HG03097 (cell line): ENCODE results near the gene MARK3.

Experiments
- ATAC-seq: cut with Tn5 transposase; IDR thresholded peaks from one replicate; pipeline ENCODE4 v1.9.1; 2021; ENCODE audit not compliant: unreplicated experiment, low FRiP score

MARK3 gene

GRCh38 chr14:103362780-103363179, 22.4 kb upstream of the MARK3 start:
- ATAC-seq = no peak

GRCh38 chr14:103366741-103367140, 18.5 kb upstream of the MARK3 start:
- no peak for ATAC-seq

GRCh38 chr14:103367995-103368394, 17.2 kb upstream of the MARK3 start:
- ATAC-seq = no peak

- no peak for ATAC-seq
These were observed 15.1 kb upstream of the MARK3 start for GRCh38 chr14:103370087-103370486.

- ATAC-seq = no peak
These were observed 13.2 kb upstream of the MARK3 start for GRCh38 chr14:103372017-103372416.

GRCh38 chr14:103372552-103373304, 12.5 kb upstream of the MARK3 start:
- ATAC-seq = no peak

GRCh38 chr14:103374121-103374520, 11.1 kb upstream of the MARK3 start:
- ATAC-seq = no peak

GRCh38 chr14:103377522-103378037, 7.6 kb upstream of the MARK3 start:
- no peak for ATAC-seq

GRCh38 chr14:103378038-103378854, 7.0 kb upstream of the MARK3 start:
- no peak for ATAC-seq

- no peak for ATAC-seq
These were observed 4.4 kb upstream of the MARK3 start for GRCh38 chr14:103380719-103381377.

- ATAC-seq = no peak
These were observed 2.8 kb upstream of the MARK3 start for GRCh38 chr14:103382376-103382775.

GRCh38 chr14:103384450-103385151, 614 bp upstream of the MARK3 start:
- peak; percentile 7 for ATAC-seq

GRCh38 chr14:103385929-103386712, 906 bp downstream of the MARK3 start:
- peak; percentile 4 for ATAC-seq

GRCh38 chr14:103386713-103387329, 1.6 kb downstream of the MARK3 start:
- ATAC-seq = no peak

- ATAC-seq = no peak
These were observed 3.4 kb downstream of the MARK3 start for GRCh38 chr14:103388664-103389063.

- ATAC-seq = no peak
These were observed 5.4 kb downstream of the MARK3 start for GRCh38 chr14:103390605-103391004.

- ATAC-seq = no peak
These were observed 5.8 kb downstream of the MARK3 start for GRCh38 chr14:103391048-103391447.

GRCh38 chr14:103392106-103392505, 6.9 kb downstream of the MARK3 start:
- ATAC-seq = no peak

GRCh38 chr14:103392572-103392971, 7.4 kb downstream of the MARK3 start:
- ATAC-seq = no peak
